Head of caudate nucleus (tissue), 42 donors: Measurements from ENCODE around the gene TCIRG1.
"Not testable (repeated sequence)": the region's sequence is repeated elsewhere in the genome, so short reads cannot be mapped to it uniquely, and the experiment has no call there.

Source experiments
- DNase-seq, 42 donors: peaks; one replicate each; pipeline versions ENCODE4 v3.0.0 to v3.0.0-alpha.2; 2020 to 2021; ENCODE audit warnings: mixed read lengths in 7 of 42
- intact Hi-C: fragments of 100-400 bp; cut with DNase I; formaldehyde crosslinking; loops from one replicate; pipeline ENCODE4 v1.15.0; 2022

Gene TCIRG1

GRCh38 chr11:68092411-68092810 lies 53.6 kb downstream of the TCIRG1 start:
- intact Hi-C loops = no loop called here
- DNase-seq = peak in 1 of 42 donors; percentile 35

GRCh38 chr11:68092946-68093345 lies 54.1 kb downstream of the TCIRG1 start:
- peak in 1 of 42 donors; percentile 28 for DNase-seq
- intact Hi-C loops = not testable (repeated sequence)

GRCh38 chr11:68093565-68093964 lies 54.7 kb downstream of the TCIRG1 start:
- intact Hi-C loops = no loop called here
- peak in 1 of 42 donors; percentile 35 for DNase-seq

- peak in 1 of 42 donors; percentile 40 for DNase-seq
- intact Hi-C loops = no loop called here
These were observed 58.1 kb downstream of the TCIRG1 start for GRCh38 chr11:68096962-68097361.

GRCh38 chr11:68099057-68099456 lies 60.2 kb downstream of the TCIRG1 start:
- peak in 1 of 42 donors; percentile 9 for DNase-seq

GRCh38 chr11:68099474-68100405 lies 60.9 kb downstream of the TCIRG1 start:
- intact Hi-C loops = no loop called here
- peak in 3 of 42 donors; percentile 34 to 59 (median 45) for DNase-seq

More at GRCh38 chr11:68099057-68099456, 60.2 kb downstream of the TCIRG1 start:
- intact Hi-C loops = no loop called here
